SK-N-SH treated with all-trans-retinoic acid at 6 μM for 48 hours (cell line): ENCODE measurements around the gene TBCK.

Experiments
- ATAC-seq: fragments of 200-7000 bp; cut with Tn5 transposase; 3 replicates; pipeline ENCODE4 v1.9.1; 2020; ENCODE audit warnings: mild to moderate bottlenecking, moderate library complexity
- ARNTL ChIP-seq: fragments of 450-650 bp; formaldehyde crosslinking; IDR thresholded peaks from 2 replicates; pipeline ENCODE4 v1.5.0; 2020; ENCODE audit warnings: low read depth, mild to moderate bottlenecking, moderate library complexity, borderline replicate concordance
- CSDC2 ChIP-seq: fragments of 250-450 bp; sonication (Bioruptor Pico); IDR thresholded peaks from 2 replicates; pipeline ENCODE4 v1.5.0; 2020; ENCODE audit warnings: mild to moderate bottlenecking, moderate library complexity
- ESRRG ChIP-seq: fragments of 250-450 bp; sonication (Bioruptor Pico); IDR thresholded peaks from 2 replicates; pipeline ENCODE4 v1.6.1; 2021; ENCODE audit warnings: mild to moderate bottlenecking
- GLIS3 ChIP-seq: fragments of 250-450 bp; sonication (Bioruptor Pico); IDR thresholded peaks from 2 replicates; pipeline ENCODE4 v1.5.0; 2020; ENCODE audit warnings: mild to moderate bottlenecking, moderate library complexity
- ISL1 ChIP-seq: fragments of 250-450 bp; sonication (Bioruptor Pico); IDR thresholded peaks from 2 replicates; pipeline ENCODE4 v2.1.2; 2022; ENCODE audit warnings: mild to moderate bottlenecking, moderate library complexity
- OSR1 ChIP-seq: fragments of 250-450 bp; sonication (Bioruptor Pico); IDR thresholded peaks from 2 replicates; pipeline ENCODE4 v1.8.0; 2022; ENCODE audit warnings: moderate library complexity, mild to moderate bottlenecking, inconsistent platforms
- POU6F1 ChIP-seq: fragments of 250-450 bp; sonication (Bioruptor Pico); IDR thresholded peaks from 2 replicates; pipeline ENCODE4 v1.8.0; 2021; ENCODE audit warnings: low read depth, mild to moderate bottlenecking, moderate library complexity, borderline replicate concordance
- PPARA ChIP-seq: fragments of 250-450 bp; sonication (Bioruptor Pico); IDR thresholded peaks from 2 replicates; pipeline ENCODE4 v1.5.0; 2020; ENCODE audit warnings: mild to moderate bottlenecking, borderline replicate concordance
- RARB ChIP-seq: fragments of 250-450 bp; sonication (Bioruptor Pico); IDR thresholded peaks from 2 replicates; pipeline ENCODE4 v1.8.0; 2021; ENCODE audit warnings: mild to moderate bottlenecking, moderate library complexity
- SNAI2 ChIP-seq: fragments of 250-450 bp; sonication (Bioruptor Pico); IDR thresholded peaks from 2 replicates; pipeline ENCODE4 v1.5.0; 2020; ENCODE audit warnings: mild to moderate bottlenecking, moderate library complexity
- TCF4 ChIP-seq: fragments of 250-450 bp; sonication (Bioruptor Pico); IDR thresholded peaks from 2 replicates; pipeline ENCODE4 v1.8.0; 2021; ENCODE audit warnings: mild to moderate bottlenecking, moderate library complexity, borderline replicate concordance
- TOX ChIP-seq: fragments of 250-450 bp; sonication (Bioruptor Pico); IDR thresholded peaks from 2 replicates; pipeline ENCODE4 v1.8.0; 2021; ENCODE audit warnings: mild to moderate bottlenecking, moderate library complexity, borderline replicate concordance
- TSHZ2 ChIP-seq: fragments of 250-450 bp; sonication (Bioruptor Pico); IDR thresholded peaks from 2 replicates; pipeline ENCODE4 v1.5.0; 2020; ENCODE audit warnings: mild to moderate bottlenecking, moderate library complexity
- ZC3H10 ChIP-seq: fragments of 250-450 bp; sonication (Bioruptor Pico); IDR thresholded peaks from 2 replicates; pipeline ENCODE4 v1.5.1; 2021; ENCODE audit warnings: mild to moderate bottlenecking, moderate library complexity
- ZFP3 ChIP-seq: fragments of 250-450 bp; sonication (Bioruptor Pico); IDR thresholded peaks from 2 replicates; pipeline ENCODE4 v1.5.0; 2020; ENCODE audit warnings: mild to moderate bottlenecking, moderate library complexity
- ZFP30 ChIP-seq: fragments of 450-650 bp; formaldehyde crosslinking; IDR thresholded peaks from 2 replicates; pipeline ENCODE4 v1.5.0; 2022; ENCODE audit warnings: mild to moderate bottlenecking, moderate library complexity
- ZNF565 ChIP-seq: fragments of 450-650 bp; formaldehyde crosslinking; conservative IDR thresholded peaks from 2 replicates; pipeline ENCODE4 v1.5.0; 2020; ENCODE audit warnings: low read depth, mild to moderate bottlenecking, moderate library complexity
- ZNF70 ChIP-seq: fragments of 450-650 bp; formaldehyde crosslinking; IDR thresholded peaks from 2 replicates; pipeline ENCODE4 v1.5.0; 2020; ENCODE audit warnings: mild to moderate bottlenecking, moderate library complexity
- ZNF8 ChIP-seq: fragments of 450-650 bp; formaldehyde crosslinking; IDR thresholded peaks from 2 replicates; pipeline ENCODE4 v1.5.0; 2020; ENCODE audit warnings: mild to moderate bottlenecking, moderate library complexity
- TF ChIP-seq, protein P1 (sequence below): fragments of 250-450 bp; sonication (Bioruptor Pico); IDR thresholded peaks from 2 replicates; pipeline ENCODE4 v1.8.0; 2020; ENCODE audit warnings: mild to moderate bottlenecking, moderate library complexity, borderline replicate concordance
- TF ChIP-seq, protein P2 (sequence below): fragments of 250-450 bp; sonication (Bioruptor Pico); IDR thresholded peaks from 2 replicates; pipeline ENCODE4 v1.5.1; 2020; ENCODE audit warnings: low read depth, mild to moderate bottlenecking, moderate library complexity

Gene TBCK

GRCh38 chr4:106036848-106037247, 279.2 kb downstream of the TBCK start:
- no peak for TF ChIP-seq POU6F1 (CRISPR knock-in tag)
- no peak for TF ChIP-seq GLIS3 (CRISPR knock-in tag)
- no peak for TF ChIP-seq ZNF565
- no peak for TF ChIP-seq CSDC2 (CRISPR knock-in tag)
- TF ChIP-seq, all 23 proteins: peak for 0
- ATAC-seq = no peak

GRCh38 chr4:106036334-106036733, 279.7 kb downstream of the TBCK start:
- no peak for TF ChIP-seq TCF4 (CRISPR knock-in tag)
- TF ChIP-seq OSR1 = no peak
- no peak for TF ChIP-seq ZNF70
- no peak for TF ChIP-seq ZC3H10 (CRISPR knock-in tag)
- no peak for ATAC-seq

GRCh38 chr4:106035204-106035603, 280.8 kb downstream of the TBCK start:
- ATAC-seq = no peak
- TF ChIP-seq, protein P1, sequence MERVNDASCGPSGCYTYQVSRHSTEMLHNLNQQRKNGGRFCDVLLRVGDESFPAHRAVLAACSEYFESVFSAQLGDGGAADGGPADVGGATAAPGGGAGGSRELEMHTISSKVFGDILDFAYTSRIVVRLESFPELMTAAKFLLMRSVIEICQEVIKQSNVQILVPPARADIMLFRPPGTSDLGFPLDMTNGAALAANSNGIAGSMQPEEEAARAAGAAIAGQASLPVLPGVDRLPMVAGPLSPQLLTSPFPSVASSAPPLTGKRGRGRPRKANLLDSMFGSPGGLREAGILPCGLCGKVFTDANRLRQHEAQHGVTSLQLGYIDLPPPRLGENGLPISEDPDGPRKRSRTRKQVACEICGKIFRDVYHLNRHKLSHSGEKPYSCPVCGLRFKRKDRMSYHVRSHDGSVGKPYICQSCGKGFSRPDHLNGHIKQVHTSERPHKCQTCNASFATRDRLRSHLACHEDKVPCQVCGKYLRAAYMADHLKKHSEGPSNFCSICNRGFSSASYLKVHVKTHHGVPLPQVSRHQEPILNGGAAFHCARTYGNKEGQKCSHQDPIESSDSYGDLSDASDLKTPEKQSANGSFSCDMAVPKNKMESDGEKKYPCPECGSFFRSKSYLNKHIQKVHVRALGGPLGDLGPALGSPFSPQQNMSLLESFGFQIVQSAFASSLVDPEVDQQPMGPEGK (CRISPR knock-in tag) = no peak
- no peak for TF ChIP-seq RARB (CRISPR knock-in tag)
- TF ChIP-seq ZFP3 (CRISPR knock-in tag) = no peak
- TF ChIP-seq ZFP30 (CRISPR knock-in tag) = no peak
- TF ChIP-seq TSHZ2 (CRISPR knock-in tag) = no peak
- no peak for TF ChIP-seq ESRRG
- no peak for TF ChIP-seq ZNF70
- TF ChIP-seq TOX (CRISPR knock-in tag) = no peak
- TF ChIP-seq ISL1 = no peak
- no peak for TF ChIP-seq ZC3H10 (CRISPR knock-in tag)
- TF ChIP-seq, protein P2, sequence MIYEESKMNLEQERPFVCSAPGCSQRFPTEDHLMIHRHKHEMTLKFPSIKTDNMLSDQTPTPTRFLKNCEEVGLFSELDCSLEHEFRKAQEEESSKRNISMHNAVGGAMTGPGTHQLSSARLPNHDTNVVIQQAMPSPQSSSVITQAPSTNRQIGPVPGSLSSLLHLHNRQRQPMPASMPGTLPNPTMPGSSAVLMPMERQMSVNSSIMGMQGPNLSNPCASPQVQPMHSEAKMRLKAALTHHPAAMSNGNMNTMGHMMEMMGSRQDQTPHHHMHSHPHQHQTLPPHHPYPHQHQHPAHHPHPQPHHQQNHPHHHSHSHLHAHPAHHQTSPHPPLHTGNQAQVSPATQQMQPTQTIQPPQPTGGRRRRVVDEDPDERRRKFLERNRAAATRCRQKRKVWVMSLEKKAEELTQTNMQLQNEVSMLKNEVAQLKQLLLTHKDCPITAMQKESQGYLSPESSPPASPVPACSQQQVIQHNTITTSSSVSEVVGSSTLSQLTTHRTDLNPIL (CRISPR knock-in tag) = no peak
- no peak for TF ChIP-seq PPARA (CRISPR knock-in tag)
- no peak for TF ChIP-seq ZNF8 (CRISPR knock-in tag)
- TF ChIP-seq SNAI2 = no peak
- no peak for TF ChIP-seq ARNTL (CRISPR knock-in tag)

DNA sequence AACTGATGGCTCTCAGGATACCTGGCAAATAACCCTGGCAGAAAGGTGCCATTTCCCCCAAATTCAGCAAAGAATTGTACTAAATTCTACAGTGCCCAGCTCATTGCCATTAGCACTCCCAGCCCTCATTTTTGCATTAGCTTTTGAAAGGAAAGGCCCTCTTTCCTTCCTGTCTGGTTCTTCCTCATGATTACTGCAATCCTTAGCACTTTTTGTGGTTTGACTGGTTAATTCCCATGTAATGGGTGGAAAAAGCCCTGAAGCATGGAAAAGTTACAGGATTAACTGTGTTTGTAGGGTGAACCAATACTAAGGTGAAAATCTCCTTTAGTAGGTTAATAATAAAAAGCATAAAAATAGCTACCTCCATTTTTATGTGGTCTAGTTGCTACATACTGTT, 281.3 kb downstream of the TBCK start:
- no peak for ATAC-seq

More for the DNA sequence above, 281.3 kb downstream of the TBCK start:
- TF ChIP-seq TCF4 (CRISPR knock-in tag) = no peak
- TF ChIP-seq ESRRG = no peak
- no peak for TF ChIP-seq POU6F1 (CRISPR knock-in tag)
- no peak for TF ChIP-seq TSHZ2 (CRISPR knock-in tag)
- TF ChIP-seq ZC3H10 (CRISPR knock-in tag) = no peak
- no peak for TF ChIP-seq PPARA (CRISPR knock-in tag)
- TF ChIP-seq, all 23 proteins: peak for 0
